ENCODE measurements around the gene LNX1. TPM values are rescaled to one million over a fixed set of nuclear protein-coding genes. Genes with fewer than 3 reads are reported as not detected.

The LNX1 gene
- total and polyA plus RNA-seq, 9 of the 15 experiments (the other 6 are each of a cell fraction or from before 2014, with no cell fraction given), result 0.40 to 3.6 (median 2.2) TPM

DNA sequence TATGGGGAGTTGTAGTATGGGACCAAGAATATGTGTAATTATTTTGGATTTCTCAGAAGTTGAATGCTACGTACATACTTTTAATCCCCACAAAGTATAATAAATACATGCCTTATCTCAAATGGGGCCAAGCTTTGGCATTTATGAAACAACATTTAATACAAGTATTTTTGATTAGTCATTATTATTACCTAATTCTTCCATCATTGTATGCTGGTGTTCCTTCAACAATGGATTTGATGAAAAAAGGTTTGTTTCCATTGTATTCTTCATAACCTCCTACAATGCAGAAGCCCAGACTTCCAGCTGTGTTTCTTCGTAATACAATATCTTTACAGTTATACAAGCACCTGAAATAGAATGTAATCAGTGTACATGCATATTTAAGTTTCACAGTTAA lies 130.0 kb downstream of the LNX1 start:
- 98% methylated on average over 2 of the region's 2 CpGs for WGBS (ENCODE audit: insufficient coverage, low coverage, missing lambda C conversion rate)
- H3K27me3 ChIP-seq (ENCODE audit: control insufficient read depth in 2 of 2, insufficient read depth in 2 of 2, low read length in 2 of 2), result no peaks in the 10 kb centered on the region
- H3K9me1 ChIP-seq (ENCODE audit: control insufficient read depth, insufficient read depth, low read length), result no peaks in the 10 kb centered on the region
- intact Hi-C loops (cut with micrococcal nuclease), result no loop called here
- DNase-seq (ENCODE audit: extremely low read depth in 1 of 4, low spot score in 3 of 4) (no peak), ATAC-seq (no peak), FAIRE-seq (no peak)
- H3K9me3 ChIP-seq (replicated peaks; ENCODE audit: control insufficient read depth, insufficient read depth, low read depth, low read length), result no peaks in the 10 kb centered on the region
- BruUV-seq (replicated peaks), result no TSS peak
- H3K4me3 ChIP-seq, result no peak overlapping the region
- peaks cover 62% of the 10 kb centered on the region for H3K36me3 ChIP-seq (ENCODE audit: control insufficient read depth, insufficient read depth, low read length)
- no peak overlapping the region for H3K27ac ChIP-seq (ENCODE audit: extremely low read depth, low read depth, low read length)
- CTCF ChIA-PET (ENCODE audit: low intra/inter-chr PET ratio), result no interaction called here
- POLR2A ChIA-PET, result no interaction called here
- H3K9ac ChIP-seq (ENCODE audit: insufficient read depth in 1 of 2, low read depth in 2 of 2, low read length in 2 of 2), result no peak overlapping the region
- no peaks in the 10 kb centered on the region for H3K79me2 ChIP-seq (ENCODE audit: control insufficient read depth, insufficient read depth, low read length)
- TF ChIP-seq, protein P1, sequence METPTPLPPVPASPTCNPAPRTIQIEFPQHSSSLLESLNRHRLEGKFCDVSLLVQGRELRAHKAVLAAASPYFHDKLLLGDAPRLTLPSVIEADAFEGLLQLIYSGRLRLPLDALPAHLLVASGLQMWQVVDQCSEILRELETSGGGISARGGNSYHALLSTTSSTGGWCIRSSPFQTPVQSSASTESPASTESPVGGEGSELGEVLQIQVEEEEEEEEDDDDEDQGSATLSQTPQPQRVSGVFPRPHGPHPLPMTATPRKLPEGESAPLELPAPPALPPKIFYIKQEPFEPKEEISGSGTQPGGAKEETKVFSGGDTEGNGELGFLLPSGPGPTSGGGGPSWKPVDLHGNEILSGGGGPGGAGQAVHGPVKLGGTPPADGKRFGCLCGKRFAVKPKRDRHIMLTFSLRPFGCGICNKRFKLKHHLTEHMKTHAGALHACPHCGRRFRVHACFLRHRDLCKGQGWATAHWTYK (CRISPR knock-in tag; IDR thresholded peaks at IDR 0.05), result no peak
- no peak for TF ChIP-seq KDM4B (IDR thresholded peaks at IDR 0.05; ENCODE audit: borderline replicate concordance in 2 of 2, low read depth in 1 of 2)
- no peak for TF ChIP-seq MYC (IDR thresholded peaks at IDR 0.05; ENCODE audit: low read depth, low read length)
- no peak for TF ChIP-seq MYC (CRISPR knock-in tag; IDR thresholded peaks at IDR 0.05; ENCODE audit: borderline replicate concordance, low read depth)
- TF ChIP-seq, protein P2, sequence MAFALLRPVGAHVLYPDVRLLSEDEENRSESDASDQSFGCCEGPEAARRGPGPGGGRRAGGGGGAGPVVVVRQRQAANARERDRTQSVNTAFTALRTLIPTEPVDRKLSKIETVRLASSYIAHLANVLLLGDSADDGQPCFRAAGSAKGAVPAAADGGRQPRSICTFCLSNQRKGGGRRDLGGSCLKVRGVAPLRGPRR (CRISPR knock-in tag; IDR thresholded peaks at IDR 0.05), result no peak
- TF ChIP-seq, protein P3, sequence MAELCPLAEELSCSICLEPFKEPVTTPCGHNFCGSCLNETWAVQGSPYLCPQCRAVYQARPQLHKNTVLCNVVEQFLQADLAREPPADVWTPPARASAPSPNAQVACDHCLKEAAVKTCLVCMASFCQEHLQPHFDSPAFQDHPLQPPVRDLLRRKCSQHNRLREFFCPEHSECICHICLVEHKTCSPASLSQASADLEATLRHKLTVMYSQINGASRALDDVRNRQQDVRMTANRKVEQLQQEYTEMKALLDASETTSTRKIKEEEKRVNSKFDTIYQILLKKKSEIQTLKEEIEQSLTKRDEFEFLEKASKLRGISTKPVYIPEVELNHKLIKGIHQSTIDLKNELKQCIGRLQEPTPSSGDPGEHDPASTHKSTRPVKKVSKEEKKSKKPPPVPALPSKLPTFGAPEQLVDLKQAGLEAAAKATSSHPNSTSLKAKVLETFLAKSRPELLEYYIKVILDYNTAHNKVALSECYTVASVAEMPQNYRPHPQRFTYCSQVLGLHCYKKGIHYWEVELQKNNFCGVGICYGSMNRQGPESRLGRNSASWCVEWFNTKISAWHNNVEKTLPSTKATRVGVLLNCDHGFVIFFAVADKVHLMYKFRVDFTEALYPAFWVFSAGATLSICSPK (IDR thresholded peaks at IDR 0.05; ENCODE audit: borderline replicate concordance), result no peak
- no peak for TF ChIP-seq BACH1 (tag; IDR thresholded peaks at IDR 0.05)
- no peak for TF ChIP-seq KAT7 (CRISPR knock-in tag; IDR thresholded peaks at IDR 0.05; ENCODE audit: borderline replicate concordance)
- no peak for TF ChIP-seq POLR2AphosphoS2 (IDR thresholded peaks at IDR 0.05; ENCODE audit: low read length)
- TF ChIP-seq, protein P4, sequence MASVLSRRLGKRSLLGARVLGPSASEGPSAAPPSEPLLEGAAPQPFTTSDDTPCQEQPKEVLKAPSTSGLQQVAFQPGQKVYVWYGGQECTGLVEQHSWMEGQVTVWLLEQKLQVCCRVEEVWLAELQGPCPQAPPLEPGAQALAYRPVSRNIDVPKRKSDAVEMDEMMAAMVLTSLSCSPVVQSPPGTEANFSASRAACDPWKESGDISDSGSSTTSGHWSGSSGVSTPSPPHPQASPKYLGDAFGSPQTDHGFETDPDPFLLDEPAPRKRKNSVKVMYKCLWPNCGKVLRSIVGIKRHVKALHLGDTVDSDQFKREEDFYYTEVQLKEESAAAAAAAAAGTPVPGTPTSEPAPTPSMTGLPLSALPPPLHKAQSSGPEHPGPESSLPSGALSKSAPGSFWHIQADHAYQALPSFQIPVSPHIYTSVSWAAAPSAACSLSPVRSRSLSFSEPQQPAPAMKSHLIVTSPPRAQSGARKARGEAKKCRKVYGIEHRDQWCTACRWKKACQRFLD (CRISPR knock-in tag; IDR thresholded peaks at IDR 0.05), result no peak
- no peak for TF ChIP-seq ZNF133 (CRISPR knock-in tag; IDR thresholded peaks at IDR 0.05)
- no peak for TF ChIP-seq ZNF778 (CRISPR knock-in tag; IDR thresholded peaks at IDR 0.05)
- no peak for TF ChIP-seq MYNN (IDR thresholded peaks at IDR 0.05)
- no peak for TF ChIP-seq MYNN (CRISPR knock-in tag; IDR thresholded peaks at IDR 0.05)
- no peak for TF ChIP-seq SAFB (IDR thresholded peaks at IDR 0.05; ENCODE audit: borderline replicate concordance, low read depth, low read length)
- TF ChIP-seq ZNF76 (CRISPR knock-in tag; IDR thresholded peaks at IDR 0.05; ENCODE audit: borderline replicate concordance), result no peak
- TF ChIP-seq MYBL2 (IDR thresholded peaks at IDR 0.05; ENCODE audit: low read depth), result no peak
- TF ChIP-seq MYBL2 (CRISPR knock-in tag; IDR thresholded peaks at IDR 0.05; ENCODE audit: borderline replicate concordance), result no peak
- TF ChIP-seq ZNF695 (CRISPR knock-in tag; IDR thresholded peaks at IDR 0.05), result no peak
- H2AFZ ChIP-seq (ENCODE audit: low read depth, low read length), result no peak overlapping the region
- no peaks in the 10 kb centered on the region for H3K4me1 ChIP-seq (replicated peaks in 1 of 2; ENCODE audit: control insufficient read depth in 2 of 2, insufficient read depth in 2 of 2, low read length in 2 of 2)
- in situ Hi-C loops (cut with MboI), result no loop called here
- no peak overlapping the region for H3K4me2 ChIP-seq (ENCODE audit: insufficient read depth, low read length)
- H4K20me1 ChIP-seq (replicated peaks; ENCODE audit: control insufficient read depth, insufficient read depth, low read length), result no peaks in the 10 kb centered on the region
